ENCODE measurements around the gene ETDA. TPM values are rescaled to one million over a fixed set of nuclear protein-coding genes. Genes with fewer than 3 reads are reported as not detected.
"Not testable (repeated sequence)": the region's sequence is repeated elsewhere in the genome, so short reads cannot be mapped to it uniquely, and the experiment has no call there.

The ETDA gene
- total RNA-seq: not detected

DNA sequence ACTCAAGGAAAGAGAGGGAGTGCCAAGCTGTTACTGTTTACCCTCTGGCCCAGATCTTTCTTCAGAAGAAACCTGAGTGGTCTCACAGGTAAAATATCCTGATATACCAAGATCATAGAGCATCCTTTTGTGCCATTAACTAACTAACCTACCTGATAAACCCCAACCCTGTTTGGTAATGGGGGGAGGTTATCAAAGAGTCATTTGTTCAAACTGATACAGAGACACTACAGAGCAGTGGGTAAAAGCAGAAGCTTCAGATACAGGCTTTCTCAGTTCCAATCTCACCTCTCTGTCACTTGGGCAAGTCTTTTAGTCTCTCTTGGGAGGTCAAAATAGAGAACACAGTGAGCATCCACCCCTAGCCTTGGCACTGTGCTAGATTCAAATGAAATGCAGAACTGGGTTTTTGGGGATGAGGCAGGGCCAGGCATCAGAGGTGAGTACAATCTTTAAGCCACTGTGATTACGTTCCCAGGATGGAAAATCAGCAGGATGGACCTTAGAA lies at the start of gene ETDA:
TSS of gene ETDA (plus strand) at position 51 of the 508 bp plus-strand sequence. CDS start 1,216 bp downstream, outside the sequence.
- not testable (repeated sequence) for DNase-seq (ENCODE audit: low spot score); ATAC-seq (ENCODE audit: low FRiP score)

DNA sequence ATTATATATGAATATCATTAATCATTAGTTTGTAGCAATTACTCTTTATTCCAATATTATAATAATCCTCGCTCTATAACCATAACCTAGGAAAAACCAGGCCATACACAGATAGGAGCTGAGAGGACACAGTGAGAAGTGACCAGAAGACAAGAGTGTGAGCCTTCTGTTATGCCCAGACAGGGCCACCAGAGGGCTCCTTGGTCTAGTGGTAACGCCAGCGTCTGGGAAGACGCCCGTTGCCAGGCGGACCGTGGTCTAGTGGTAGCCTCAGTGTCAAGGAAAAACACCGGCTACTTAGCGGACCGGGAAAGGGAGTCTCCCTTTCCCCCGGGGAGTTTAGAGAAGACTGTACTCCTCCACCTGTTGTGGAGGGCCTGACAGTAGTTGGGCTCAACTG lies 45.4 kb upstream of the ETDA start:
- ATAC-seq (ENCODE audit: low FRiP score): not testable (repeated sequence)

DNA sequence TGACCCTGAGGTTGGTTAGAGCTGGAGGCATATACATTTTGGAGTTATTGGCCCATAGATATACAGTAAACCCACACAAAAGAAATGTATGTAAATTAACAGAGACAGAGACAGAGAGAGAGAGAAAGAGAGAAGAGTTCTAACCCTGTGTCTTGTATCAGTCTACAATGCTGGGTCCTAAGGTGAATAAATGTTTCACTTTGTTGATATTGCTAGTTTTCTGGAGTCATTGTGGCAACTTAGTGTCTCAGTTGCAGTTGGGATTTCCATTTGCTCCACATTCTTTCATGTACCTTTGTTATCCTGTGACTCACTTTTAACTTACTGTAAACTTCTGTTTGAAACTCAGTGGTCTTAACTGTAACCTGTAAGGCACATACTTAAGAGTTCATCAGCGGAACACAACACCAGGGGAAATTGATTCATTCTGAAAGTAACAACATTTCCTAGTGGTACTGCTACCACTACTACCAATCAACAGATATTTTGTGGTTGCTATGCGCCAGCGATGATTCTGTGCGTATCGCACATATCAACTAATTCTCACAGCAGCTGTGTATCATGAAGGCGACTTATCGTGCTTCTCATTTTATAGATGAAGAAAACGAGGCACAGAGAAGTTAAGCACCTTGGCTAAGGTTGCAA lies 38.5 kb upstream of the ETDA start:
- DNase-seq (ENCODE audit: low spot score): no peak
- no peak for TF ChIP-seq CTCF (IDR thresholded peaks at IDR 0.05)
- ATAC-seq (ENCODE audit: low FRiP score): no peak

More for the DNA sequence above, 45.4 kb upstream of the ETDA start:
- not testable (repeated sequence) for DNase-seq (ENCODE audit: low spot score)

DNA sequence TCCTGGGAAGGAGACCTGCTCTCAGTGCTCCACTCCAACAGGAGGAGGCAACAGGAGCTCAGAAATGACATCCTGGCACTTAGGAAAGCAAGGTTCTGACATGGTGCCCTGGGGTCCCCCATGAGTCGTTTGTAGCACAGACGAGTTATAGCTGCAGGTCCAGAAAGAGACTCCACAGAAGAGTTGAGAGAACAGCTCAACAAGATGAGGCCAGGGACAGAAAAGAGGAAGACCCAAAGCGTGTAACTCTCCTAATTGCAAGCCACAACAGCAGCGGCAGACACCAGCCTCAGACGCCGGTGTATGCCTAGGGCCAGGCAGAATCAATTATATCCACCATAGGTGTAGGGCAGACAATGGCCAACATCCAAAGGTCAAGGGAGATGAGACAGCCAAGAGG lies 5.9 kb upstream of the ETDA start:
- not testable (repeated sequence) for ATAC-seq (ENCODE audit: low FRiP score); DNase-seq (ENCODE audit: low spot score)

DNA sequence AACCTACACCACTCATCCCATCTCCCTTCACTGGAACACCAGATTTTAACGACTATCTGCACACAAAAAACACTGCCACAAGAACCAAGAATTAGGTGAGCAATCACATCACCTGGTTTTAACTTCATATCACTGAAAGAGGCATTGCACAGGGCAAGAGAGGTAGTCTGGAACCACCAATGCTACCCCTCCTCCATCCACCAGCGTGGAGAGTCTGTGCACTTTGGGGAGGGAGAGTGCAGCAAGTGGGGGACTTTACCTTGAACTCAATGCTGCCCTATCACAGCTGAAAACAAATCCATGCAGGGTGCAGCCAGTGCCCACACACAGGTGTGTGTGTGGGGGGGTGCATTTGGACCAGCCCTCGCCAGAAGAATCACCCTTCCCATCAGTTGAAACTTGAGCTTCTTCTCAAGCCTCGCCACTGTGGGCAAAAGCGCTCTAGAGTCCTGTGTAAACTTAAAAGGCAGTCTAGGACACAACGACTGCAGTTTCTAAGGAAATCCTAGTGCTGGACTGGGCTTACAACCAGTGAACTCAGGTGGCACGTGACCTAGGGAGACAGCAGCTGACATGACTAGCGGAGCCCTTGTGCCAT lies 4.3 kb downstream of the ETDA start:
- ATAC-seq (ENCODE audit: low FRiP score); DNase-seq (ENCODE audit: low spot score): not testable (repeated sequence)

- DNase-seq (ENCODE audit: low spot score) (no peak), ATAC-seq (ENCODE audit: low FRiP score) (no peak)
- no peak for TF ChIP-seq CTCF (IDR thresholded peaks at IDR 0.05)
Observed at GRCh38 chrX:135256923-135257322, 5.1 kb downstream of the ETDA start.

DNA sequence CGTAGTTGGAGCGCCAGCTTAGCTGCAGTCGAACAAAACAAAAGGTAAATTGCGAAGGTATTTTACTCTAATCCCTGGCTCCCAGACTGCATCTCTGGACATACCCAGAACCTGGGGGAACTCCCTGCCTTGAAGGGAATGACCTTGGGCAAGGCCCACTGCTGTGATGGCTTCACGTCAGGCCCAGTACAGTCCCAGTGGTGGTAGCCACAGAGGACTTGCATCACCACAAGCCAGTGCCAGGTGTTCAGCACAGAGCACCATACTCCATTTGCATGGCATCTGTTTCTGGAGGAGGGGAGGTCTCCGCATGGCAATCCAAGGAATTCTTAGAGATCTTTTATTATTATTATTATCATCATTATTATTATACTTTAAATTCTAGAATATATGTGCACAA lies 5.6 kb downstream of the ETDA start:
- DNase-seq (ENCODE audit: low spot score): no peak
- no peak for ATAC-seq (ENCODE audit: low FRiP score)
- no peak for TF ChIP-seq CTCF (IDR thresholded peaks at IDR 0.05)

DNA sequence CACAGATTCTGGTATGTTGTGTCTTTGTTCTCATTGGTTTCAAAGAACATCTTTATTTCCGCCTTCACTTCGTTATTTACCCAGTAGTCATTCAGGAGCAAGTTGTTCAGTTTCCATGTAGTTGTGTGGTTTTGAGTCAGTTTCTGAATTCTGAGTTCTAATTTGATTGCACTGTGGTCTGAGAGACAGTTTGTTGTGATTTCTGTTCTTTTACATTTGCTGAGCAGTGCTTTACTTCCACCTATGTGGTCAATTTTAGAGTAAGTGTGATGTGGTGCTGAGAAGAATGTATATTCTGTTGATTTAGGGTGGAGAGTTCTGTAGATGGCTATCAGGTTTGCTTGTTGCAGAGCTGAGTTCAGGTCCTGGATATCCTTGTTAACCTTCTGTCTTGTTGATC lies 9.1 kb downstream of the ETDA start:
- ATAC-seq (ENCODE audit: low FRiP score); DNase-seq (ENCODE audit: low spot score): not testable (repeated sequence)

GRCh38 chrX:135263376-135263775 lies 11.5 kb downstream of the ETDA start:
- DNase-seq (ENCODE audit: low spot score); ATAC-seq (ENCODE audit: low FRiP score): not testable (repeated sequence)

GRCh38 chrX:135264206-135264605 lies 12.3 kb downstream of the ETDA start:
- no peak for TF ChIP-seq CTCF (IDR thresholded peaks at IDR 0.05)
- ATAC-seq (ENCODE audit: low FRiP score) (no peak), DNase-seq (ENCODE audit: low spot score) (no peak)
